CD4-positive, alpha-beta T cell (primary cell): ENCODE data around the gene RNF186. TPM values are rescaled to one million over a fixed set of nuclear protein-coding genes. Genes with fewer than 3 reads are reported as not detected.

Source experiments
- ATAC-seq: fragments of 200-7000 bp; cut with Tn5 transposase; one replicate; pipeline ENCODE4 v1.10.0; 2022; ENCODE audit warnings: mild to moderate bottlenecking; ENCODE audit not compliant: poor library complexity
- CTCF ChIA-PET: fragments of 350-600 bp; sonication (Branson Sonifier 250); formaldehyde crosslinking; loops from one replicate; lab custom pipeline; 2021; ENCODE audit warnings: antibody characterized with exemption, inconsistent platforms; lab: Charles Lee
- POLR2A ChIA-PET: fragments of 350-600 bp; sonication (Branson Sonifier 250); formaldehyde crosslinking; loops from one replicate; lab custom pipeline; 2021; ENCODE audit warnings: antibody characterized with exemption, inconsistent platforms; lab: Charles Lee
- DNase-seq, 14 experiments: peaks; one replicate each; pipeline ENCODE4 v3.0.0-alpha.2; 2013 to 2020; ENCODE audit warnings: mixed read lengths in 2 of 14
- H3K27ac ChIP-seq, 2 donors: one replicate each; pipeline versions ENCODE4 v1.5.1 to v1.7.0; 2013; ENCODE audit warnings: low read length in 2 of 2, low read depth in 1 of 2, mild to moderate bottlenecking in 1 of 2
- H3K27me3 ChIP-seq, 2 experiments: 1 replicate in 1 of 2; 2 replicates in 1 of 2; pipeline versions ENCODE4 v1.6.1 to v1.7.0; 2013; ENCODE audit warnings: low read length in 2 of 2, control low read depth in 1 of 2, mild to moderate bottlenecking in 1 of 2, moderate library complexity in 1 of 2; ENCODE audit not compliant: insufficient read depth in 2 of 2, control insufficient read depth in 1 of 2
- H3K36me3 ChIP-seq: one replicate; pipeline ENCODE4 v1.6.1; 2013; ENCODE audit warnings: low read length, control low read depth; ENCODE audit not compliant: insufficient read depth
- H3K4me1 ChIP-seq: one replicate; pipeline ENCODE4 v1.6.1; 2013; ENCODE audit warnings: low read length, control low read depth; ENCODE audit not compliant: insufficient read depth
- H3K4me3 ChIP-seq: one replicate; pipeline ENCODE4 v1.5.1; 2013; ENCODE audit warnings: mild to moderate bottlenecking, low read length, moderate library complexity
- H3K9me3 ChIP-seq, 2 experiments: 1 replicate in 1 of 2; 2 replicates in 1 of 2; pipeline versions ENCODE4 v1.6.1 to v1.7.0; 2013; ENCODE audit warnings: low read length in 2 of 2, mild to moderate bottlenecking in 2 of 2, control low read depth in 1 of 2, moderate library complexity in 1 of 2; ENCODE audit not compliant: control insufficient read depth in 1 of 2, insufficient read depth in 1 of 2
- H3K27ac Mint-ChIP-seq: one replicate; pipeline ENCODE4 v1.8.0; 2020; ENCODE audit warnings: mixed read lengths
- H3K27me3 Mint-ChIP-seq: one replicate; pipeline ENCODE4 v1.8.0; 2021; ENCODE audit warnings: mixed read lengths
- H3K36me3 Mint-ChIP-seq: one replicate; pipeline ENCODE4 v1.8.0; 2021; ENCODE audit warnings: low read depth, mixed read lengths
- H3K4me1 Mint-ChIP-seq: one replicate; pipeline ENCODE4 v1.8.0; 2021; ENCODE audit warnings: low read depth, mixed read lengths
- H3K4me3 Mint-ChIP-seq: one replicate; pipeline ENCODE4 v1.8.0; 2020; ENCODE audit warnings: mild to moderate bottlenecking, mixed read lengths
- H3K9me3 Mint-ChIP-seq: one replicate; pipeline ENCODE4 v1.8.0; 2020; ENCODE audit warnings: mixed read lengths
- intact Hi-C, 2 experiments: fragments of 100-400 bp; cut with DNase I in 1 of 2; cut with micrococcal nuclease in 1 of 2; formaldehyde crosslinking; loops; one replicate each; pipeline versions ENCODE4 v1.15.1 to v1.9.0; 2023 to 2025; cut with DNase I, micrococcal nuclease
- total RNA-seq, 174 experiments: library from RNA in 2 of 174; stranded (reverse) in 2 of 174; gene quantifications; one replicate each; pipeline ENCODE4 v1.2.3 and lab custom pipeline; 2021 to 2026
- TF ChIP-seq, protein P1 (sequence below): fragments of 200-600 bp; IDR thresholded peaks from one replicate; pipeline ENCODE4 v1.8.0; 2022; ENCODE audit warnings: antibody characterized with exemption, mild to moderate bottlenecking

Gene RNF186
- total RNA-seq, 2 experiments from 2014 or later = not detected

- Mint-ChIP-seq H3K27ac (no peak overlapping the region), H3K27me3 (peaks cover 26% of the 10 kb centered on the region), H3K4me3 (no peak overlapping the region), H3K36me3 (no peaks in the 10 kb centered on the region), H3K4me1 (no peaks in the 10 kb centered on the region), H3K9me3 (no peaks in the 10 kb centered on the region)
- ATAC-seq = no peak
- H3K9me3 ChIP-seq = no peaks in the 10 kb centered on the region
- CTCF ChIA-PET = no interaction called here
- H3K27ac ChIP-seq = no peak overlapping the region
- H3K36me3 ChIP-seq = no peaks in the 10 kb centered on the region
- intact Hi-C loops = no loop called here
- peaks cover 9 to 10% of the 10 kb centered on the region in 2 experiments for H3K27me3 ChIP-seq
- POLR2A ChIA-PET = no interaction called here
- no peak overlapping the region for H3K4me3 ChIP-seq
- no peak for DNase-seq
- no peaks in the 10 kb centered on the region for H3K4me1 ChIP-seq
- TF ChIP-seq, protein P1, sequence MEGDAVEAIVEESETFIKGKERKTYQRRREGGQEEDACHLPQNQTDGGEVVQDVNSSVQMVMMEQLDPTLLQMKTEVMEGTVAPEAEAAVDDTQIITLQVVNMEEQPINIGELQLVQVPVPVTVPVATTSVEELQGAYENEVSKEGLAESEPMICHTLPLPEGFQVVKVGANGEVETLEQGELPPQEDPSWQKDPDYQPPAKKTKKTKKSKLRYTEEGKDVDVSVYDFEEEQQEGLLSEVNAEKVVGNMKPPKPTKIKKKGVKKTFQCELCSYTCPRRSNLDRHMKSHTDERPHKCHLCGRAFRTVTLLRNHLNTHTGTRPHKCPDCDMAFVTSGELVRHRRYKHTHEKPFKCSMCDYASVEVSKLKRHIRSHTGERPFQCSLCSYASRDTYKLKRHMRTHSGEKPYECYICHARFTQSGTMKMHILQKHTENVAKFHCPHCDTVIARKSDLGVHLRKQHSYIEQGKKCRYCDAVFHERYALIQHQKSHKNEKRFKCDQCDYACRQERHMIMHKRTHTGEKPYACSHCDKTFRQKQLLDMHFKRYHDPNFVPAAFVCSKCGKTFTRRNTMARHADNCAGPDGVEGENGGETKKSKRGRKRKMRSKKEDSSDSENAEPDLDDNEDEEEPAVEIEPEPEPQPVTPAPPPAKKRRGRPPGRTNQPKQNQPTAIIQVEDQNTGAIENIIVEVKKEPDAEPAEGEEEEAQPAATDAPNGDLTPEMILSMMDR = no peak
Observed at GRCh38 chr1:19846338-19846737, 31.3 kb upstream of the RNF186 start.

- no peak for DNase-seq
- H3K4me1 ChIP-seq = no peaks in the 10 kb centered on the region
- H3K4me3 ChIP-seq = no peak overlapping the region
- no peaks in the 10 kb centered on the region for H3K4me1 Mint-ChIP-seq
- ChIA-PET POLR2A (no interaction called here), CTCF (no interaction called here)
- no peak for ATAC-seq
- intact Hi-C loops = no loop called here
- no peaks in the 10 kb centered on the region for H3K9me3 ChIP-seq
- H3K27me3 Mint-ChIP-seq = peaks cover 23% of the 10 kb centered on the region
- H3K4me3 Mint-ChIP-seq = no peak overlapping the region
- H3K36me3 Mint-ChIP-seq = no peaks in the 10 kb centered on the region
- peaks cover 9 to 10% of the 10 kb centered on the region in 2 experiments for H3K27me3 ChIP-seq
- TF ChIP-seq, protein P1 = no peak
- no peaks in the 10 kb centered on the region for H3K9me3 Mint-ChIP-seq
- no peak overlapping the region for H3K27ac Mint-ChIP-seq
- H3K27ac ChIP-seq = no peak overlapping the region
- no peaks in the 10 kb centered on the region for H3K36me3 ChIP-seq
Observed at GRCh38 chr1:19845555-19845954, 30.5 kb upstream of the RNF186 start.

DNA sequence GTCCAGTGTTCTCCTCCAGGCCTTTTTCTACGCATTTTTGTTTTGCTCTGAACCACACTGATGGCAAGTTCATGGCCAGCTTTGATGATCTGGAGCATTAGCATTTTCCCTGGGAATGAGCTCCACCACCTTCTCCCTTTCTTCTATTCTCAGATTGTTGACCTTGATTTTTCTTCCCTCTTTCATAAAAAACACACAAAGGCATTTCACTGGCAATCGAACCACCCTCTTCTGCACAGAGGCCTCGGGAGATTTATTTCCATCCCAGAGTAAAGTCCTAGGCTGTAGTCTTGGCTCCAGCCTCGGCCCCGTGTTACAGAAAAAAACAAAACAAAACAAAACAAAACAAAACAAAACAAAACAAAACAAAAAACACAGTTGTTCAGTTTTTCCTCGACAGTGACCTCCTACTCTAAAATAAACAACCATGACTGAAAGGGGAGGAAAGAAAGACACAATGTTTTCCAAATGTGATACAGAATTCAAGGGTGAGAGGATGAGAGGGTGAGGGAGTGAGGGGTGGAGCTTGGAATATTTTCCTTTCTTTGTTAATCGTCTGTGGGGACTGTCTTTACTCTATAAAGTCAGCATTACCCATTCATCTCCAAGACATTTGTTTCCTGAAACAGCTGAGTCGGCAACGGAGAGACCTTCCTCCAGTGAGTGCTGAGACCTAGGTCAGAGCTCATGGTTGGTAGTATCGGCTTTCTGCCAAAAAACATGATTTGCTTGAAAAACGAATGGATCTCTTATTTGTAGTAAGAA lies 29.8 kb upstream of the RNF186 start:
- CTCF ChIA-PET = no interaction called here
- no peaks in the 10 kb centered on the region for H3K9me3 Mint-ChIP-seq
- Histone ChIP-seq H3K27ac (no peak overlapping the region), H3K27me3 (peaks cover 9 to 10% of the 10 kb centered on the region in 2 experiments), H3K4me3 (no peak overlapping the region), H3K4me1 (no peaks in the 10 kb centered on the region), H3K36me3 (no peaks in the 10 kb centered on the region), H3K9me3 (no peaks in the 10 kb centered on the region)
- H3K27ac Mint-ChIP-seq = no peak overlapping the region
- intact Hi-C loops = no loop called here
- TF ChIP-seq, protein P1 = no peak
- no peak overlapping the region for H3K4me3 Mint-ChIP-seq
- POLR2A ChIA-PET = interaction anchor here (0.6 kb wide), 1 partner anchor 31 kb away, joined by 6 read pairs; no protein-coding TSS in a partner anchor
- ATAC-seq = no peak
- H3K36me3 Mint-ChIP-seq = no peaks in the 10 kb centered on the region
- DNase-seq = no peak
- peaks cover 23% of the 10 kb centered on the region for H3K27me3 Mint-ChIP-seq
- H3K4me1 Mint-ChIP-seq = no peaks in the 10 kb centered on the region
